Mesothelial cell of epicardium (in vitro differentiated cells): ENCODE results near the gene KLF18. TPM values are rescaled to one million over a fixed set of nuclear protein-coding genes. Genes with fewer than 3 reads are reported as not detected.

ENCODE experiments used
- DNase-seq, 2 experiments: peaks; one replicate each; pipeline ENCODE4 v3.0.0; 2021; ENCODE audit warnings: low spot score in 2 of 2; ENCODE audit not compliant: unreplicated experiment in 2 of 2
- H3K27ac Mint-ChIP-seq: 2 replicates; pipeline ENCODE4 v1.8.0; 2021; ENCODE audit warnings: mixed read lengths
- H3K27me3 Mint-ChIP-seq: 2 replicates; pipeline ENCODE4 v1.8.0; 2021; ENCODE audit warnings: low read depth, mixed read lengths
- H3K36me3 Mint-ChIP-seq: 2 replicates; pipeline ENCODE4 v1.8.0; 2021; ENCODE audit warnings: mixed read lengths
- H3K4me1 Mint-ChIP-seq: 2 replicates; pipeline ENCODE4 v1.8.0; 2021; ENCODE audit warnings: mixed read lengths
- H3K4me3 Mint-ChIP-seq: 2 replicates; pipeline ENCODE4 v1.8.0; 2021; ENCODE audit warnings: mild to moderate bottlenecking, moderate library complexity, mixed read lengths
- H3K9me3 Mint-ChIP-seq: 2 replicates; pipeline ENCODE4 v1.8.0; 2021; ENCODE audit warnings: mixed read lengths
- total RNA-seq: library from RNA; stranded (reverse); gene quantifications from 3 replicates; pipeline ENCODE4 v1.2.1, GENCODE V29; 2021
- TF ChIP-seq, protein P1 (sequence below): fragments of 200-600 bp; sonication (generic); IDR thresholded peaks from one replicate; pipeline ENCODE4 v1.5.0; 2021; ENCODE audit warnings: antibody characterized with exemption; ENCODE audit not compliant: unreplicated experiment

Gene KLF18
- not detected in 3 replicates for total RNA-seq

- TF ChIP-seq, protein P1, sequence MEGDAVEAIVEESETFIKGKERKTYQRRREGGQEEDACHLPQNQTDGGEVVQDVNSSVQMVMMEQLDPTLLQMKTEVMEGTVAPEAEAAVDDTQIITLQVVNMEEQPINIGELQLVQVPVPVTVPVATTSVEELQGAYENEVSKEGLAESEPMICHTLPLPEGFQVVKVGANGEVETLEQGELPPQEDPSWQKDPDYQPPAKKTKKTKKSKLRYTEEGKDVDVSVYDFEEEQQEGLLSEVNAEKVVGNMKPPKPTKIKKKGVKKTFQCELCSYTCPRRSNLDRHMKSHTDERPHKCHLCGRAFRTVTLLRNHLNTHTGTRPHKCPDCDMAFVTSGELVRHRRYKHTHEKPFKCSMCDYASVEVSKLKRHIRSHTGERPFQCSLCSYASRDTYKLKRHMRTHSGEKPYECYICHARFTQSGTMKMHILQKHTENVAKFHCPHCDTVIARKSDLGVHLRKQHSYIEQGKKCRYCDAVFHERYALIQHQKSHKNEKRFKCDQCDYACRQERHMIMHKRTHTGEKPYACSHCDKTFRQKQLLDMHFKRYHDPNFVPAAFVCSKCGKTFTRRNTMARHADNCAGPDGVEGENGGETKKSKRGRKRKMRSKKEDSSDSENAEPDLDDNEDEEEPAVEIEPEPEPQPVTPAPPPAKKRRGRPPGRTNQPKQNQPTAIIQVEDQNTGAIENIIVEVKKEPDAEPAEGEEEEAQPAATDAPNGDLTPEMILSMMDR, result no peak
- no peak within 1 kb of the TSS for H3K27ac Mint-ChIP-seq
- H3K9me3 Mint-ChIP-seq, result peaks cover 16% of the 10 kb centered on the region
- DNase-seq, result no peak
- H3K36me3 Mint-ChIP-seq, result peaks cover 6% of the 10 kb centered on the region
- H3K4me1 Mint-ChIP-seq, result no peaks in the 10 kb centered on the region
- peaks cover 3% of the 10 kb centered on the region for H3K27me3 Mint-ChIP-seq
- no peak within 1 kb of the TSS for H3K4me3 Mint-ChIP-seq
Measured at GRCh38 chr1:44141531-44141930, at the start of gene KLF18. TSS of gene KLF18 (minus strand) at chr1:44141631. CDS start at chr1:44141631, 0 bp downstream.

- Mint-ChIP-seq H3K36me3 (peaks cover 6% of the 10 kb centered on the region), H3K4me3 (no peak overlapping the region), H3K27ac (no peak overlapping the region), H3K4me1 (no peaks in the 10 kb centered on the region), H3K9me3 (peaks cover 29% of the 10 kb centered on the region), H3K27me3 (no peaks in the 10 kb centered on the region)
- no peak for DNase-seq
- TF ChIP-seq, protein P1, result no peak
Measured at GRCh38 chr1:44174630-44175029, 33.2 kb upstream of the KLF18 start.

GRCh38 chr1:44170281-44170823 is 28.9 kb upstream of the KLF18 start:
- DNase-seq, result no peak
- no peaks in the 10 kb centered on the region for H3K4me1 Mint-ChIP-seq
- peaks cover 2% of the 10 kb centered on the region for H3K36me3 Mint-ChIP-seq
- peaks cover 6% of the 10 kb centered on the region for H3K27me3 Mint-ChIP-seq
- H3K4me3 Mint-ChIP-seq, result no peak overlapping the region
- TF ChIP-seq, protein P1, result no peak
- no peak overlapping the region for H3K27ac Mint-ChIP-seq
- H3K9me3 Mint-ChIP-seq, result peaks cover 32% of the 10 kb centered on the region

GRCh38 chr1:44168520-44169098 is 27.2 kb upstream of the KLF18 start:
- H3K36me3 Mint-ChIP-seq, result no peaks in the 10 kb centered on the region
- DNase-seq, result no peak
- no peak overlapping the region for H3K27ac Mint-ChIP-seq
- H3K27me3 Mint-ChIP-seq, result peaks cover 6% of the 10 kb centered on the region
- H3K9me3 Mint-ChIP-seq, result peaks cover 20% of the 10 kb centered on the region
- no peaks in the 10 kb centered on the region for H3K4me1 Mint-ChIP-seq
- no peak overlapping the region for H3K4me3 Mint-ChIP-seq
- TF ChIP-seq, protein P1, result no peak

DNA sequence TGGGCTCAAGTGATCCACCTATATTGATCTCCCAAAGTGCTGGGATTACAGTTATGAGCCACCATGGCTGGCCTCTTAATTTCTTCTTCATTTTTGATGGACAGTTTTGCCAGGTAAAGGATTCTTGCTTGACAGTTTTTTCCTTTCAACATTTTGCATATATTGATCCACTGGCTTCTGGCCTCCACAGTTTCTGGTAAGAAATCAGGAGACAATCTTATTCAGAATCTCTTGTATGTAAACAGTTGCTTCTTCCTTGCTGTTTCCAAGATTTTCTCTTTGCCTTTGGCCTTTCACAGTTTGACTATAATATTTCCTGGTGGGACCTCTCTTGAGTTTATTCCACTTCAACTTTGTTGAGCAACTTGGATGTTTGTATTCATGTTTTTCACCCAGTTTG is 20.1 kb upstream of the KLF18 start:
- DNase-seq, result no peak
- H3K27me3 Mint-ChIP-seq, result no peaks in the 10 kb centered on the region
- H3K27ac Mint-ChIP-seq, result no peak overlapping the region
- TF ChIP-seq, protein P1, result no peak
- H3K4me1 Mint-ChIP-seq, result no peaks in the 10 kb centered on the region
- no peaks in the 10 kb centered on the region for H3K36me3 Mint-ChIP-seq
- peaks cover 19% of the 10 kb centered on the region for H3K9me3 Mint-ChIP-seq
- no peak overlapping the region for H3K4me3 Mint-ChIP-seq
